PC-3 (cell line): Measurements from ENCODE around the gene DNM3. TPM values are rescaled to one million over a fixed set of nuclear protein-coding genes. Genes with fewer than 3 reads are reported as not detected.

Experiments used
- ATAC-seq: fragments of 200-7000 bp; cut with Tn5 transposase; 2 replicates; pipeline ENCODE4 v1.9.1; 2020; ENCODE audit warnings: mild to moderate bottlenecking, moderate library complexity
- BruUV-seq: library from RNA; stranded (reverse); fragments of 400-500 nt; replicated peaks from 2 replicates; lab custom pipeline; 2021; lab: Mats Ljungman, UMichigan
- CTCF ChIA-PET: fragments of 300-600 bp; sonication (Branson Sonifier 250); formaldehyde crosslinking; loops from one replicate; lab custom pipeline; 2022; ENCODE audit warnings: antibody characterized with exemption; lab: Charles Lee
- POLR2A ChIA-PET: fragments of 300-600 bp; sonication (Branson Sonifier 250); formaldehyde crosslinking; loops from one replicate; lab custom pipeline; 2022; ENCODE audit warnings: antibody characterized with exemption; ENCODE audit not compliant: unreplicated experiment; lab: Charles Lee
- DNase-seq: peaks from one replicate; pipeline ENCODE4 v3.0.0-alpha.2; 2015
- H2AFZ ChIP-seq: fragments of 300-600 bp; sonication (generic); 2 replicates; pipeline ENCODE4 v1.6.0; 2016; ENCODE audit warnings: antibody characterized with exemption, low read length
- H3F3A ChIP-seq: fragments of 300-600 bp; sonication (generic); one replicate; pipeline ENCODE4 v1.6.0; 2017; ENCODE audit warnings: antibody characterized with exemption, low read length, control low read depth, mild to moderate bottlenecking; ENCODE audit not compliant: unreplicated experiment
- H3K27ac ChIP-seq: fragments of 300-600 bp; sonication (generic); 2 replicates; pipeline ENCODE4 v1.5.1; 2016; ENCODE audit warnings: mild to moderate bottlenecking, low read length
- H3K27me3 ChIP-seq: fragments of 300-600 bp; sonication (generic); 2 replicates; pipeline ENCODE4 v1.6.1; 2016; ENCODE audit warnings: low read length, mixed read lengths
- H3K36me3 ChIP-seq: fragments of 300-600 bp; sonication (generic); 2 replicates; pipeline ENCODE4 v1.6.1; 2016; ENCODE audit warnings: low read depth, mixed run types, low read length, mixed read lengths
- H3K4me1 ChIP-seq: fragments of 300-600 bp; sonication (generic); 2 replicates; pipeline ENCODE4 v1.5.1; 2016; ENCODE audit warnings: low read length; ENCODE audit not compliant: insufficient read depth
- H3K4me2 ChIP-seq: fragments of 300-600 bp; sonication (generic); 2 replicates; pipeline ENCODE4 v1.6.0; 2016; ENCODE audit warnings: low read length
- H3K4me3 ChIP-seq: fragments of 300-600 bp; sonication (generic); 2 replicates; pipeline ENCODE4 v1.5.1; 2016; ENCODE audit warnings: mild to moderate bottlenecking, low read length, mixed read lengths
- H3K79me2 ChIP-seq: fragments of 300-600 bp; sonication (generic); 2 replicates; pipeline ENCODE4 v1.6.1; 2017; ENCODE audit warnings: low read length, mixed read lengths
- H3K9ac ChIP-seq: fragments of 300-600 bp; sonication (generic); 2 replicates; pipeline ENCODE4 v1.6.0; 2016; ENCODE audit warnings: mild to moderate bottlenecking, low read length
- H3K9me2 ChIP-seq: fragments of 300-600 bp; sonication (generic); replicated peaks from 2 replicates; pipeline ENCODE4 v1.6.1; 2016; ENCODE audit warnings: mixed run types, low read length, mixed read lengths
- H3K9me3 ChIP-seq: fragments of 300-600 bp; sonication (generic); 2 replicates; pipeline ENCODE4 v1.6.1; 2016; ENCODE audit warnings: low read length, mixed read lengths
- H4K20me1 ChIP-seq: fragments of 300-600 bp; sonication (generic); 2 replicates; pipeline ENCODE4 v1.6.1; 2016; ENCODE audit warnings: low read length, mixed read lengths
- CTCF ChIP-seq: fragments of 300-600 bp; sonication (generic); conservative IDR thresholded peaks from 2 replicates; pipeline ENCODE4 v1.5.1; 2017; ENCODE audit warnings: antibody characterized with exemption, low read depth, mild to moderate bottlenecking, low read length
- EZH2 ChIP-seq: fragments of 300-600 bp; sonication (generic); IDR thresholded peaks from one replicate; pipeline ENCODE4 v1.6.1; 2017; ENCODE audit warnings: antibody characterized with exemption, mild to moderate bottlenecking, low read length; ENCODE audit not compliant: unreplicated experiment
- EZH2phosphoT487 ChIP-seq: fragments of 300-600 bp; sonication (generic); IDR thresholded peaks from 2 replicates; pipeline ENCODE4 v1.6.1; 2018; ENCODE audit warnings: mild to moderate bottlenecking, antibody characterized with exemption, low read length, borderline replicate concordance
- intact Hi-C: fragments of 100-400 bp; cut with micrococcal nuclease; formaldehyde crosslinking; loops from 2 replicates; pipeline ENCODE4 v1.9.0; 2023
- total RNA-seq: library from RNA; depleted of rRNA; stranded (reverse); fragments of >200 nt; gene quantifications from 2 replicates; pipeline ENCODE4 v1.2.3, GENCODE V29; 2014

The DNM3 gene
- total RNA-seq, 1 experiment from 2014 or later: 0.98 TPM

- ChIA-PET POLR2A (no interaction called here), CTCF (interaction anchor here (0.6 kb wide), 1 partner anchor 267 kb away, joined by 3 read pairs; no protein-coding TSS in a partner anchor)
- Histone ChIP-seq H3K4me2 (no peak overlapping the region), H3K4me1 (peaks cover 12% of the 10 kb centered on the region; the same call in 1 of the 2 replicates), H4K20me1 (no peaks in the 10 kb centered on the region), H3K27me3 (no peaks in the 10 kb centered on the region), H3K9me2 (no peaks in the 10 kb centered on the region), H3K9ac (no peak overlapping the region), H3K4me3 (no peak overlapping the region), H3K79me2 (no peaks in the 10 kb centered on the region), H3K9me3 (no peaks in the 10 kb centered on the region; the same call in 1 of the 2 replicates), H3F3A (no peaks in the 10 kb centered on the region), H3K36me3 (no peaks in the 10 kb centered on the region), H3K27ac (no peak overlapping the region), H2AFZ (no peak overlapping the region)
- intact Hi-C loops: no loop called here
- no peak for DNase-seq
- TF ChIP-seq EZH2phosphoT487 (no peak), CTCF (no peak), EZH2 (no peak)
- no TSS peak for BruUV-seq
- ATAC-seq: no peak
These were observed 291.5 kb downstream of the DNM3 start for GRCh38 chr1:172132836-172133235.

GRCh38 chr1:172134087-172134731 is 292.9 kb downstream of the DNM3 start:
- H3K9ac ChIP-seq: no peak overlapping the region
- no peaks in the 10 kb centered on the region for H3K36me3 ChIP-seq
- no peaks in the 10 kb centered on the region for H3K27me3 ChIP-seq
- TF ChIP-seq EZH2 (no peak), CTCF (no peak), EZH2phosphoT487 (no peak)
- ATAC-seq (no peak; the same call in 1 of the 2 replicates), DNase-seq (peak; percentile 25)
- H3K79me2 ChIP-seq: no peaks in the 10 kb centered on the region
- BruUV-seq: no TSS peak
- peaks cover 12% of the 10 kb centered on the region; the same call in 1 of the 2 replicates for H3K4me1 ChIP-seq
- CTCF ChIA-PET: no interaction called here
- no peak overlapping the region for H3K27ac ChIP-seq
- H3F3A ChIP-seq: no peaks in the 10 kb centered on the region
- no peak overlapping the region for H3K4me3 ChIP-seq
- H3K4me2 ChIP-seq: no peak overlapping the region
- H3K9me2 ChIP-seq: no peaks in the 10 kb centered on the region
- no peaks in the 10 kb centered on the region; the same call in 1 of the 2 replicates for H3K9me3 ChIP-seq
- no peak overlapping the region for H2AFZ ChIP-seq
- POLR2A ChIA-PET: no interaction called here
- H4K20me1 ChIP-seq: no peaks in the 10 kb centered on the region
- intact Hi-C loops: no loop called here

DNA sequence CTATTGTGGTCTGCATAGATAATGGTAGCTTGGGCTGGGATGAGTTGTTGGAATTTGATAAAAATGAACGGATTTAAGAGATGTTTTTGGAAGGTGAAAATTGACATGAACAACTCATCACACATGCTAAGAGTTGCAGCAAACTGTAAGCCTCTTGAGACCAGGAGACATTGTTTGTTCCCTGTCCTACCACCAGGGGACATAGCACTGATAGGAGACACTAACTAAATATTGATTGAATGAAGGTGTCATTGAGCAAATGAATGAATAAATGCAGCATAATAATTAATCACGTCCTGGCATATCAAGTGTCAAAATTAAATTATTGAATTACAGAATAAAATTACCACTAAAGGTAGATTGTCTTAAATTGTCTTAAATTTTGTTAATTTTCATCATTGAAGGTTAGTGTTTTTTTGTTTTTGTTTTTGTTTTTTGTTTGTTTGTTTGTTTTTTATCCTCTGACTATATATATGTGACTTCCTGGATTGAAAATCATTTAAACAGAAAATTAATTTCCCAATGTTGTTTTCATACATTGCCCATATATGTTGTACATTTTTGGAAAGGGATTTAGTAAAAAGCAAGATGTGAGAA is 293.9 kb downstream of the DNM3 start:
- POLR2A ChIA-PET: no interaction called here
- Histone ChIP-seq H3F3A (no peaks in the 10 kb centered on the region), H3K4me1 (peaks cover 12% of the 10 kb centered on the region; the same call in 1 of the 2 replicates), H3K4me2 (no peak overlapping the region), H3K27me3 (no peaks in the 10 kb centered on the region), H3K79me2 (no peaks in the 10 kb centered on the region), H3K9me3 (no peaks in the 10 kb centered on the region), H3K9ac (no peak overlapping the region), H3K27ac (no peak overlapping the region), H3K4me3 (no peak overlapping the region), H3K36me3 (no peaks in the 10 kb centered on the region), H3K9me2 (no peaks in the 10 kb centered on the region), H2AFZ (no peak overlapping the region), H4K20me1 (no peaks in the 10 kb centered on the region)
- DNase-seq: peak; percentile 76
- ATAC-seq: 0 out of 2 replicates have a peak, but pooled peaks have one; percentile 29
- TF ChIP-seq CTCF: peak; percentile 99
- no peak for TF ChIP-seq EZH2phosphoT487
- TF ChIP-seq EZH2: no peak
- BruUV-seq: no TSS peak
- CTCF ChIA-PET: no interaction called here
- intact Hi-C loops: loop anchor here (1.0 to 5.0 kb wide), 2 partner anchors 222 to 264 kb away; no protein-coding TSS in a partner anchor
